Renal cortex interstitium (tissue), 3 donors: ENCODE measurements around the gene TAF11L11. TPM values are rescaled to one million over a fixed set of nuclear protein-coding genes. Genes with fewer than 3 reads are reported as not detected.

ENCODE experiments used
- polyA plus RNA-seq, 3 donors: library from polyadenylated mRNA; unstranded; fragments of 120-200 nt; gene quantifications; one replicate each; pipeline ENCODE4 v1.2.1, GENCODE V29; 2013; ENCODE audit not compliant: insufficient read length in 3 of 3

The TAF11L11 gene
- polyA plus RNA-seq, 3 donors = not detected

Other genes starting within 250 kb of the TAF11L11 start
- gene TAF11L2, start 106.0 kb upstream of the TAF11L11 start, polyA plus RNA-seq = not detected
- gene TAF11L3, start 85.8 kb upstream of the TAF11L11 start, polyA plus RNA-seq = not detected
- not detected for gene TAF11L4, start 82.4 kb upstream of the TAF11L11 start, polyA plus RNA-seq
- gene TAF11L5, start 78.9 kb upstream of the TAF11L11 start, polyA plus RNA-seq = not detected
- gene TAF11L6, start 75.5 kb upstream of the TAF11L11 start, polyA plus RNA-seq = not detected
- gene TAF11L7, start 18.4 kb upstream of the TAF11L11 start, polyA plus RNA-seq = not detected
- not detected for gene TAF11L8, start 13.2 kb upstream of the TAF11L11 start, polyA plus RNA-seq
- not detected for gene TAF11L9, start 9.8 kb upstream of the TAF11L11 start, polyA plus RNA-seq
- gene TAF11L10, start 6.4 kb upstream of the TAF11L11 start, polyA plus RNA-seq = not detected
- not detected for gene TAF11L12, start 6.2 kb downstream of the TAF11L11 start, polyA plus RNA-seq
- not detected for gene TAF11L13, start 27.9 kb downstream of the TAF11L11 start, polyA plus RNA-seq
- not detected for gene TAF11L14, start 30.3 kb downstream of the TAF11L11 start, polyA plus RNA-seq